Fibroblast of lung (primary cell): ENCODE results near the gene PHF1. TPM values are rescaled to one million over a fixed set of nuclear protein-coding genes. Genes with fewer than 3 reads are reported as not detected.

Experiments used
- DNase-seq, 2 donors: peaks; one replicate each; pipeline versions ENCODE4 v3.0.0 to v3.0.0-alpha.2; 2010; ENCODE audit warnings: low read depth in 2 of 2
- H2AFZ ChIP-seq: 2 replicates; pipeline ENCODE4 v1.5.1; 2012; ENCODE audit warnings: low read length, control low read depth, inconsistent platforms
- H3K27ac ChIP-seq: 2 replicates; pipeline ENCODE4 v1.5.1; 2011; ENCODE audit warnings: low read length, control low read depth; ENCODE audit not compliant: insufficient read depth
- H3K27me3 ChIP-seq: 2 replicates; pipeline ENCODE4 v1.5.1; 2011; ENCODE audit warnings: mild to moderate bottlenecking, low read length; ENCODE audit not compliant: control insufficient read depth, insufficient read depth
- H3K36me3 ChIP-seq: 2 replicates; pipeline ENCODE4 v1.5.1; 2011; ENCODE audit warnings: low read length; ENCODE audit not compliant: control insufficient read depth, insufficient read depth
- H3K4me1 ChIP-seq: 2 replicates; pipeline ENCODE4 v1.5.1; 2011; ENCODE audit warnings: low read length; ENCODE audit not compliant: control insufficient read depth, insufficient read depth; ENCODE audit errors: extremely low read depth
- H3K4me2 ChIP-seq: 2 replicates; pipeline ENCODE4 v1.5.1; 2011; ENCODE audit warnings: low read length, control low read depth; ENCODE audit not compliant: insufficient read depth; ENCODE audit errors: extremely low read depth
- H3K4me3 ChIP-seq, 4 experiments: fragments of 200-600 bp in 1 of 4; sonication (generic) in 1 of 4; replicated peaks in 1 of 4; 2 replicates each; pipeline ENCODE4 v1.5.1; 2011 to 2016; ENCODE audit warnings: low read length in 4 of 4, low read depth in 3 of 4, mild to moderate bottlenecking in 3 of 4, control low read depth in 2 of 4, inconsistent platforms in 1 of 4, mixed read lengths in 1 of 4; ENCODE audit not compliant: insufficient read depth in 1 of 4; ENCODE audit errors: control extremely low read depth in 1 of 4
- H3K79me2 ChIP-seq: 2 replicates; pipeline ENCODE4 v1.5.1; 2012; ENCODE audit warnings: mild to moderate bottlenecking, low read length, inconsistent platforms; ENCODE audit not compliant: control insufficient read depth, insufficient read depth
- H3K9ac ChIP-seq: 2 replicates; pipeline ENCODE4 v1.5.1; 2011; ENCODE audit warnings: mild to moderate bottlenecking, low read length, control low read depth; ENCODE audit not compliant: insufficient read depth
- H3K9me3 ChIP-seq: 2 replicates; pipeline ENCODE4 v1.5.1; 2012; ENCODE audit warnings: low read depth, low read length; ENCODE audit not compliant: control insufficient read depth, insufficient read depth
- H4K20me1 ChIP-seq: 2 replicates; pipeline ENCODE4 v1.5.1; 2011; ENCODE audit warnings: low read length; ENCODE audit not compliant: control insufficient read depth, insufficient read depth; ENCODE audit errors: extremely low read depth
- EZH2 ChIP-seq: IDR thresholded peaks from 2 replicates; pipeline ENCODE4 v1.5.1; 2012; ENCODE audit warnings: low read length, control low read depth, mild to moderate bottlenecking; ENCODE audit errors: missing control alignments
- polyA plus RNA-seq, 2 donors: library from polyadenylated mRNA; depleted of rRNA in 1 of 2; stranded (reverse) in 1 of 2; unstranded in 1 of 2; fragments of >200 nt; gene quantifications; 2 replicates each; pipeline ENCODE4 v1.2.1, GENCODE V29; 2011 to 2012; ENCODE audit warnings: missing spikeins in 1 of 2
- total RNA-seq: library from RNA; depleted of rRNA; stranded (reverse); fragments of >200 nt; gene quantifications from 2 replicates; pipeline ENCODE4 v1.2.1, GENCODE V29; 2014
- TF ChIP-seq, protein P1 (sequence below), 2 donors: IDR thresholded peaks in 1 of 2; conservative IDR thresholded peaks in 1 of 2; 1 replicate in 1 of 2; 2 replicates in 1 of 2; pipeline ENCODE4 v1.5.1; 2011 to 2012; ENCODE audit warnings: low read length in 2 of 2, control low read depth in 1 of 2, inconsistent platforms in 1 of 2, low read depth in 1 of 2, mild to moderate bottlenecking in 1 of 2

The PHF1 gene
- total and polyA plus RNA-seq, 2 donors (not counting 1 experiment from before 2014, with no cell fraction given), result 28.9 to 29.6 TPM

DNA sequence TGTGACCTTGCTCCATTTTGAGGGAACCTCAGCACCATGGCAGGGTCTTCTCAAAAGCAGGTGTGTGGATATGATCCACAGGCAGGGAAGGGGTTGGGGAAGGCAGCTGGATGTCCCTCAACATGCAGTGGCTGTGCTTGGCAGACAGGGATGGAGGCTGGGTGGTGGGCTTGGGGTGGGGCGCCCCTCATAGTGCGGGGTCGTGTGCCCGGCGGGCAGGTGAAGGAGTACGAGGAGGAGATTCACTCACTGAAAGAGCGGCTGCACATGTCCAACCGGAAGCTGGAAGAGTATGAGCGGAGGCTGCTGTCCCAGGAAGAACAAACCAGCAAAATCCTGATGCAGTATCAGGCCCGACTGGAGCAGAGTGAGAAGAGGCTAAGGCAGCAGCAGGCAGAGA is 35.5 kb downstream of the PHF1 start:
- Histone ChIP-seq H2AFZ (no peak overlapping the region), H3K4me3 (no peak overlapping the region), H3K36me3 (peaks cover 20% of the 10 kb centered on the region), H3K9ac (no peak overlapping the region), H3K9me3 (no peaks in the 10 kb centered on the region), H3K4me2 (no peak overlapping the region), H3K27ac (no peak overlapping the region), H4K20me1 (no peaks in the 10 kb centered on the region), H3K4me1 (no peaks in the 10 kb centered on the region), H3K27me3 (no peaks in the 10 kb centered on the region), H3K79me2 (no peaks in the 10 kb centered on the region)
- TF ChIP-seq, protein P1, sequence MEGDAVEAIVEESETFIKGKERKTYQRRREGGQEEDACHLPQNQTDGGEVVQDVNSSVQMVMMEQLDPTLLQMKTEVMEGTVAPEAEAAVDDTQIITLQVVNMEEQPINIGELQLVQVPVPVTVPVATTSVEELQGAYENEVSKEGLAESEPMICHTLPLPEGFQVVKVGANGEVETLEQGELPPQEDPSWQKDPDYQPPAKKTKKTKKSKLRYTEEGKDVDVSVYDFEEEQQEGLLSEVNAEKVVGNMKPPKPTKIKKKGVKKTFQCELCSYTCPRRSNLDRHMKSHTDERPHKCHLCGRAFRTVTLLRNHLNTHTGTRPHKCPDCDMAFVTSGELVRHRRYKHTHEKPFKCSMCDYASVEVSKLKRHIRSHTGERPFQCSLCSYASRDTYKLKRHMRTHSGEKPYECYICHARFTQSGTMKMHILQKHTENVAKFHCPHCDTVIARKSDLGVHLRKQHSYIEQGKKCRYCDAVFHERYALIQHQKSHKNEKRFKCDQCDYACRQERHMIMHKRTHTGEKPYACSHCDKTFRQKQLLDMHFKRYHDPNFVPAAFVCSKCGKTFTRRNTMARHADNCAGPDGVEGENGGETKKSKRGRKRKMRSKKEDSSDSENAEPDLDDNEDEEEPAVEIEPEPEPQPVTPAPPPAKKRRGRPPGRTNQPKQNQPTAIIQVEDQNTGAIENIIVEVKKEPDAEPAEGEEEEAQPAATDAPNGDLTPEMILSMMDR (conservative IDR thresholded peaks at IDR 0.05 in 1 of 2, IDR thresholded peaks at IDR 0.05 in 1 of 2; ENCODE audit: low read depth in 1 of 2, low read length in 2 of 2), result no peak
- TF ChIP-seq EZH2, result no peak
- no peak for DNase-seq

- Histone ChIP-seq H3K4me3 (no peak overlapping the region), H3K4me1 (peaks cover 2% of the 10 kb centered on the region), H3K4me2 (no peak overlapping the region), H2AFZ (no peak overlapping the region), H3K27me3 (no peaks in the 10 kb centered on the region), H3K79me2 (peaks cover 7% of the 10 kb centered on the region), H3K9ac (no peak overlapping the region), H3K36me3 (peaks cover 9% of the 10 kb centered on the region), H3K27ac (no peak overlapping the region), H4K20me1 (no peaks in the 10 kb centered on the region), H3K9me3 (no peaks in the 10 kb centered on the region)
- DNase-seq, result no peak
- no peak for TF ChIP-seq EZH2
- TF ChIP-seq, protein P1 (conservative IDR thresholded peaks at IDR 0.05 in 1 of 2, IDR thresholded peaks at IDR 0.05 in 1 of 2; ENCODE audit: low read depth in 1 of 2, low read length in 2 of 2), result no peak
Observed at GRCh38 chr6:33450434-33450833, 39.6 kb downstream of the PHF1 start.

GRCh38 chr6:33451606-33452005 is 40.8 kb downstream of the PHF1 start:
- Histone ChIP-seq H3K79me2 (peaks cover 9% of the 10 kb centered on the region), H3K4me3 (no peak overlapping the region), H3K27ac (no peak overlapping the region), H4K20me1 (no peaks in the 10 kb centered on the region), H3K4me1 (peaks cover 2% of the 10 kb centered on the region), H2AFZ (no peak overlapping the region), H3K9me3 (no peaks in the 10 kb centered on the region), H3K9ac (no peak overlapping the region), H3K27me3 (no peaks in the 10 kb centered on the region), H3K4me2 (no peak overlapping the region), H3K36me3 (peaks cover 15% of the 10 kb centered on the region)
- no peak for DNase-seq
- TF ChIP-seq EZH2, result no peak
- TF ChIP-seq, protein P1 (conservative IDR thresholded peaks at IDR 0.05 in 1 of 2, IDR thresholded peaks at IDR 0.05 in 1 of 2; ENCODE audit: low read depth in 1 of 2, low read length in 2 of 2), result no peak
